ENCODE data around the gene TMEM179B.

DNA sequence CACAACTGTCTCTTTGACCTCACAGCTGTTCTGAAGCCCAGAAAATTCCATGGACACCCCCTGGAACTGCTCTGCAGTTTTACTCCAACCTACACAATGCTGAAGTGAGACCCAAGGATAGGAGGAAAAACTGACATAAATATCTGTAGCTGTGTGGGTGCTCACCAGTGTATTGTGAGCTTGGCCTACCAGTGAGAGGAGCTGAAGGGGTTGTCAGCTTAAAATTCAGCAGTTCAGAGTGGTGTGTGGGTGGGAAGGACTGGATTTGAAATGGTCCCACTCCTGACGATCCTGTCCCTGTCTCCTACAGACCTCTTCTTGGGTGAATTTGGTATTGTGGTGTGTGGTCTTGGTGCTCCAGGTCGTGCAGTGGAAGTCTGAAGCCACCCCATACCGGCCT is 2.4 kb downstream of the TMEM179B start:
- no peak for TF ChIP-seq TOX (CRISPR knock-in tag; IDR thresholded peaks at IDR 0.05; ENCODE audit: borderline replicate concordance)
- TF ChIP-seq, protein P1, sequence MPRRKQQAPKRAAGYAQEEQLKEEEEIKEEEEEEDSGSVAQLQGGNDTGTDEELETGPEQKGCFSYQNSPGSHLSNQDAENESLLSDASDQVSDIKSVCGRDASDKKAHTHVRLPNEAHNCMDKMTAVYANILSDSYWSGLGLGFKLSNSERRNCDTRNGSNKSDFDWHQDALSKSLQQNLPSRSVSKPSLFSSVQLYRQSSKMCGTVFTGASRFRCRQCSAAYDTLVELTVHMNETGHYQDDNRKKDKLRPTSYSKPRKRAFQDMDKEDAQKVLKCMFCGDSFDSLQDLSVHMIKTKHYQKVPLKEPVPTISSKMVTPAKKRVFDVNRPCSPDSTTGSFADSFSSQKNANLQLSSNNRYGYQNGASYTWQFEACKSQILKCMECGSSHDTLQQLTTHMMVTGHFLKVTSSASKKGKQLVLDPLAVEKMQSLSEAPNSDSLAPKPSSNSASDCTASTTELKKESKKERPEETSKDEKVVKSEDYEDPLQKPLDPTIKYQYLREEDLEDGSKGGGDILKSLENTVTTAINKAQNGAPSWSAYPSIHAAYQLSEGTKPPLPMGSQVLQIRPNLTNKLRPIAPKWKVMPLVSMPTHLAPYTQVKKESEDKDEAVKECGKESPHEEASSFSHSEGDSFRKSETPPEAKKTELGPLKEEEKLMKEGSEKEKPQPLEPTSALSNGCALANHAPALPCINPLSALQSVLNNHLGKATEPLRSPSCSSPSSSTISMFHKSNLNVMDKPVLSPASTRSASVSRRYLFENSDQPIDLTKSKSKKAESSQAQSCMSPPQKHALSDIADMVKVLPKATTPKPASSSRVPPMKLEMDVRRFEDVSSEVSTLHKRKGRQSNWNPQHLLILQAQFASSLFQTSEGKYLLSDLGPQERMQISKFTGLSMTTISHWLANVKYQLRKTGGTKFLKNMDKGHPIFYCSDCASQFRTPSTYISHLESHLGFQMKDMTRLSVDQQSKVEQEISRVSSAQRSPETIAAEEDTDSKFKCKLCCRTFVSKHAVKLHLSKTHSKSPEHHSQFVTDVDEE (CRISPR knock-in tag; IDR thresholded peaks at IDR 0.05), result no peak
- TF ChIP-seq ARNTL (CRISPR knock-in tag; IDR thresholded peaks at IDR 0.05; ENCODE audit: borderline replicate concordance, low read depth), result no peak

All from SK-N-SH treated with all-trans-retinoic acid at 6 μM for 48 hours (cell line).